ENCODE data around the gene RAG1.

GRCh38 chr11:36558571-36559413 lies 9.0 kb upstream of the RAG1 start:
- no peak for TF ChIP-seq CTCF (conservative IDR thresholded peaks at IDR 0.05; ENCODE audit: low read length)
- no peak for TF ChIP-seq EZH2phosphoT487 (IDR thresholded peaks at IDR 0.05; ENCODE audit: borderline replicate concordance)
